Measurements from ENCODE around the gene LRWD1. TPM values are rescaled to one million over a fixed set of nuclear protein-coding genes. Genes with fewer than 3 reads are reported as not detected.

LRWD1 gene
- total and polyA plus RNA-seq, 2 of the 13 experiments (the other 11 are each of a cell fraction or from before 2014, with no cell fraction given) = 8.5 to 16.3 TPM

GRCh38 chr7:102433219-102434038 lies 31.4 kb upstream of the LRWD1 start, which contains the start of gene ORAI2 (continued):
- TF ChIP-seq RBFOX2 (IDR thresholded peaks at IDR 0.05; ENCODE audit: low read depth, low read length) (0 out of 2 replicates have a peak, but pooled peaks have one; percentile 19), MAX (IDR thresholded peaks at IDR 0.05) (peak; percentile 52), ZFP82 (CRISPR knock-in tag; IDR thresholded peaks at IDR 0.05; ENCODE audit: borderline replicate concordance) (peak; percentile 5; the same call in 1 of the 2 replicates), ZNF292 (CRISPR knock-in tag; IDR thresholded peaks at IDR 0.05; ENCODE audit: borderline replicate concordance, low read depth) (no peak), ADNP (CRISPR knock-in tag; IDR thresholded peaks at IDR 0.05) (no peak), ATF7 (IDR thresholded peaks at IDR 0.05) (no peak), ATF7 (CRISPR knock-in tag; IDR thresholded peaks at IDR 0.05) (no peak), ZGPAT (CRISPR knock-in tag; IDR thresholded peaks at IDR 0.05) (no peak; the same call in 1 of the 2 replicates), MEF2D (CRISPR knock-in tag; IDR thresholded peaks at IDR 0.05) (no peak), MYC (CRISPR knock-in tag; IDR thresholded peaks at IDR 0.05; ENCODE audit: borderline replicate concordance) (no peak; the same call in 1 of the 2 replicates), FOXA3 (CRISPR knock-in tag; IDR thresholded peaks at IDR 0.05) (no peak), SNAI1 (CRISPR knock-in tag; IDR thresholded peaks at IDR 0.05; ENCODE audit: borderline replicate concordance) (no peak), AGO1 (IDR thresholded peaks at IDR 0.05; ENCODE audit: low read depth, low read length, poor library complexity, severe bottlenecking) (peak; percentile 8), TOE1 (CRISPR knock-in tag; IDR thresholded peaks at IDR 0.05) (no peak)
